Measurements from ENCODE around the gene CERS6. TPM values are rescaled to one million over a fixed set of nuclear protein-coding genes. Genes with fewer than 3 reads are reported as not detected.

The CERS6 gene
- polyA plus RNA-seq, 1 donor (not counting 4 experiments of a cell fraction or from before 2014, with no cell fraction given), result 19.5 TPM

DNA sequence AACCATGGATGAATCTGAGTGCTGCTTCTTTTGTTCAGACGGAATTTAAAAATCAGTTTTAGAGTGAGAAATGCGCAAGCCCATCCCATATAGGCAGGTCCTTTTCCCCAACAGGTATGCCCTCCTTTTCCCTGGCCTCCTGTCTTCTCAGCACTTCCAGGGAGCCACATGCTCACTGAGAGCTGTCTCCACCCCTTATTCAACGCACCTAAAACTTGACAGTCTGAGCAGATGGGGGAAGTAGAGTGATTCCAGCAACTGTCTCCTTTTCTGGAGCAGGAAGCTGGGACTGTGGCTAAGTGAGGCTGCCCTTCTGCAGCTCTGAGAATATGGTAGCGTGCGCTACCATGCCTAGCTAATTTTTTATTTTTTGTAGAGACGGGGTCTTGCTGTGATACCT is 293.2 kb downstream of the CERS6 start:
- no peaks in the 10 kb centered on the region for H3K9me1 ChIP-seq (ENCODE audit: control insufficient read depth, extremely low read depth, insufficient read depth, low read length)
- H2AFZ ChIP-seq (ENCODE audit: control insufficient read depth, low read length), result no peak overlapping the region
- FAIRE-seq (no peak), DNase-seq (ENCODE audit: low read depth, low spot score) (no peak)
- H3K27ac ChIP-seq (ENCODE audit: control insufficient read depth, insufficient read depth, low read length), result no peak overlapping the region
- no peak overlapping the region for H3K4me2 ChIP-seq (ENCODE audit: control insufficient read depth, extremely low read depth, insufficient read depth, low read depth, low read length)
- TF ChIP-seq, protein P1, sequence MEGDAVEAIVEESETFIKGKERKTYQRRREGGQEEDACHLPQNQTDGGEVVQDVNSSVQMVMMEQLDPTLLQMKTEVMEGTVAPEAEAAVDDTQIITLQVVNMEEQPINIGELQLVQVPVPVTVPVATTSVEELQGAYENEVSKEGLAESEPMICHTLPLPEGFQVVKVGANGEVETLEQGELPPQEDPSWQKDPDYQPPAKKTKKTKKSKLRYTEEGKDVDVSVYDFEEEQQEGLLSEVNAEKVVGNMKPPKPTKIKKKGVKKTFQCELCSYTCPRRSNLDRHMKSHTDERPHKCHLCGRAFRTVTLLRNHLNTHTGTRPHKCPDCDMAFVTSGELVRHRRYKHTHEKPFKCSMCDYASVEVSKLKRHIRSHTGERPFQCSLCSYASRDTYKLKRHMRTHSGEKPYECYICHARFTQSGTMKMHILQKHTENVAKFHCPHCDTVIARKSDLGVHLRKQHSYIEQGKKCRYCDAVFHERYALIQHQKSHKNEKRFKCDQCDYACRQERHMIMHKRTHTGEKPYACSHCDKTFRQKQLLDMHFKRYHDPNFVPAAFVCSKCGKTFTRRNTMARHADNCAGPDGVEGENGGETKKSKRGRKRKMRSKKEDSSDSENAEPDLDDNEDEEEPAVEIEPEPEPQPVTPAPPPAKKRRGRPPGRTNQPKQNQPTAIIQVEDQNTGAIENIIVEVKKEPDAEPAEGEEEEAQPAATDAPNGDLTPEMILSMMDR (optimal IDR thresholded peaks at IDR 0.05 in 1 of 3, IDR thresholded peaks at IDR 0.05 in 1 of 3, conservative IDR thresholded peaks at IDR 0.05 in 1 of 3; ENCODE audit: extremely low read depth in 1 of 3, insufficient read depth in 2 of 3, low read length in 3 of 3), result no peak
- TF ChIP-seq EZH2 (IDR thresholded peaks at IDR 0.05; ENCODE audit: low read length), result no peak
- dilution Hi-C loops (cut with MboI; ENCODE audit: extremely low pct_ligation_motif_present, low sequenced_read_pairs), result no loop called here
- no peaks in the 10 kb centered on the region for H3K79me2 ChIP-seq (ENCODE audit: control insufficient read depth, insufficient read depth, low read length)
- no peak overlapping the region for H3K9ac ChIP-seq (ENCODE audit: control insufficient read depth, extremely low read depth, insufficient read depth, low read length)
- H3K27me3 ChIP-seq (ENCODE audit: control insufficient read depth, extremely low read depth, insufficient read depth, low read length), result no peaks in the 10 kb centered on the region
- H3K4me3 ChIP-seq (ENCODE audit: control insufficient read depth in 2 of 3, extremely low read depth in 1 of 3, insufficient read depth in 2 of 3, low read depth in 1 of 3, low read length in 3 of 3), result no peak overlapping the region
- no peaks in the 10 kb centered on the region for H4K20me1 ChIP-seq (ENCODE audit: control insufficient read depth, extremely low read depth, insufficient read depth, low read length)
- H3K36me3 ChIP-seq (ENCODE audit: control insufficient read depth in 2 of 2, extremely low read depth in 1 of 2, insufficient read depth in 2 of 2, low read length in 2 of 2), result no peaks in the 10 kb centered on the region
- no peaks in the 10 kb centered on the region for H3K9me3 ChIP-seq (ENCODE audit: control insufficient read depth, low read depth, low read length)
- H3K4me1 ChIP-seq (ENCODE audit: control insufficient read depth, extremely low read depth, insufficient read depth, low read length), result no peaks in the 10 kb centered on the region

DNA sequence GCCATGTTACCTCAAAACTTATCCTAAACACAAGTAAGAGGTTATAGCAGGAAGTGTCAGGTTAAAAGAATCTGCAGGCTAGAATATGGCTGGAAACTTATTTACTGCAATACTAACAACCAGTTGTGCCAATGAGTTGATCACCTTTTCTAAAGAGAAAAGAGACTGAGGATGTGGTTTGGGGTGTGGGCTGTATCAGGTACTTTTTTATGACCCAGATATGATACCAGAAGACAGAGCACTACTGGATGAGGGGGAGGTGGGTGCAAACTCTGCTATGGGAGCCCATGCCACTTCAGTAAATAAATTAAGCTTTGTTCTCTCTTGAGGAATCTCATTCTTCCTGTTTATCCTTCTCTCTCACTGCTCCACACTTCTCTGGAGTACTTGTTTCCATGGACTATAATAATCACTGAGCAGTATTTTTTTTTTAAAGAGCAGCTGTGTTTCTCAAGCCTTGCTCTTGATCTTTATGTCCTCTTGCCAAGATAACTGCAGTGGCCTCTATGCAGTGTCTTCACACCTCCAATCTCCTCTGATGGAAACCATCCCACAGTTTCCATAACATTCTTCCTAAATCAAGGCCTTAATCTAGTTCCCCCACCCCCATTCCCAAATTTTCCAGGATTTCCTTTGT is 295.1 kb downstream of the CERS6 start:
- H3K9me1 ChIP-seq (ENCODE audit: control insufficient read depth, extremely low read depth, insufficient read depth, low read length), result no peaks in the 10 kb centered on the region
- H3K27me3 ChIP-seq (ENCODE audit: control insufficient read depth, extremely low read depth, insufficient read depth, low read length), result no peaks in the 10 kb centered on the region
- dilution Hi-C loops (cut with MboI; ENCODE audit: extremely low pct_ligation_motif_present, low sequenced_read_pairs), result no loop called here
- DNase-seq (ENCODE audit: low read depth, low spot score) (no peak), FAIRE-seq (no peak)
- H4K20me1 ChIP-seq (ENCODE audit: control insufficient read depth, extremely low read depth, insufficient read depth, low read length), result no peaks in the 10 kb centered on the region
- H3K4me2 ChIP-seq (ENCODE audit: control insufficient read depth, extremely low read depth, insufficient read depth, low read depth, low read length), result no peak overlapping the region
- peaks cover 2% of the 10 kb centered on the region in 2 experiments for H3K36me3 ChIP-seq (ENCODE audit: control insufficient read depth in 2 of 2, extremely low read depth in 1 of 2, insufficient read depth in 2 of 2, low read length in 2 of 2)
- no peaks in the 10 kb centered on the region for H3K79me2 ChIP-seq (ENCODE audit: control insufficient read depth, insufficient read depth, low read length)
- H2AFZ ChIP-seq (ENCODE audit: control insufficient read depth, low read length), result no peak overlapping the region
- TF ChIP-seq, protein P1 (optimal IDR thresholded peaks at IDR 0.05 in 1 of 3, IDR thresholded peaks at IDR 0.05 in 1 of 3, conservative IDR thresholded peaks at IDR 0.05 in 1 of 3; ENCODE audit: extremely low read depth in 1 of 3, insufficient read depth in 2 of 3, low read length in 3 of 3), result no peak
- TF ChIP-seq EZH2 (IDR thresholded peaks at IDR 0.05; ENCODE audit: low read length), result no peak
- no peaks in the 10 kb centered on the region for H3K4me1 ChIP-seq (ENCODE audit: control insufficient read depth, extremely low read depth, insufficient read depth, low read length)
- H3K9me3 ChIP-seq (ENCODE audit: control insufficient read depth, low read depth, low read length), result no peaks in the 10 kb centered on the region
- no peak overlapping the region for H3K9ac ChIP-seq (ENCODE audit: control insufficient read depth, extremely low read depth, insufficient read depth, low read length)
- no peak overlapping the region for H3K27ac ChIP-seq (ENCODE audit: control insufficient read depth, insufficient read depth, low read length)
- H3K4me3 ChIP-seq (ENCODE audit: control insufficient read depth in 2 of 3, extremely low read depth in 1 of 3, insufficient read depth in 2 of 3, low read depth in 1 of 3, low read length in 3 of 3), result no peak overlapping the region
